HCT116 (cell line): ENCODE measurements around the gene TIMM21. TPM values are rescaled to one million over a fixed set of nuclear protein-coding genes. Genes with fewer than 3 reads are reported as not detected.

Experiments
- ATAC-seq: fragments of 200-7000 bp; cut with Tn5 transposase; 2 replicates; pipeline ENCODE4 v1.9.1; 2020; ENCODE audit warnings: mild to moderate bottlenecking, moderate library complexity
- BruUV-seq: library from RNA; stranded (reverse); fragments of 400-500 nt; replicated peaks from 2 replicates; lab custom pipeline; 2021; lab: Mats Ljungman, UMichigan
- CTCF ChIA-PET: fragments of 300-600 bp; sonication (Branson Sonifier 250); formaldehyde crosslinking; loops from one replicate; lab custom pipeline; 2021; ENCODE audit warnings: antibody characterized with exemption; lab: Charles Lee
- POLR2A ChIA-PET: fragments of 300-600, 350-600 bp; sonication (Branson Sonifier 250); formaldehyde crosslinking; loops from one replicate; lab custom pipeline; 2021; ENCODE audit warnings: antibody characterized with exemption; lab: Charles Lee
- RAD21 ChIA-PET, 2 experiments: fragments of 300-600 bp; sonication (Branson Sonifier 250); formaldehyde crosslinking; loops; one replicate each; lab custom pipeline; 2023; ENCODE audit warnings: low total read pairs in 2 of 2; ENCODE audit not compliant: uncharacterized antibody in 2 of 2, unreplicated experiment in 2 of 2, low non-redundant PET in 1 of 2; lab: Charles Lee
- DNase-seq: peaks from one replicate; pipeline ENCODE4 v3.0.0-alpha.2; 2010; ENCODE audit warnings: low read depth, low spot score
- H2AFZ ChIP-seq: fragments of 200-600 bp; shearing (Covaris generic), sonication (generic); 2 replicates; pipeline ENCODE4 v1.6.1; 2017; ENCODE audit warnings: low read depth, mixed run types, mixed read lengths, antibody characterized with exemption, low read length; ENCODE audit not compliant: poor library complexity, severe bottlenecking
- H3K27ac ChIP-seq: 2 replicates; pipeline ENCODE4 v1.5.1; 2012; ENCODE audit warnings: low read depth, low read length
- H3K27me3 ChIP-seq: fragments of 200-600 bp; sonication (generic); 2 replicates; pipeline ENCODE4 v1.6.1; 2016; ENCODE audit warnings: mixed run types, low read length, mixed read lengths; ENCODE audit not compliant: insufficient read depth
- H3K36me3 ChIP-seq, 2 experiments: fragments of 200-500 bp in 1 of 2; fragments of 200-600 bp in 1 of 2; sonication (Bioruptor generic) in 1 of 2; sonication (generic) in 1 of 2; 2 replicates each; pipeline versions ENCODE4 v1.5.1 to v1.6.1; 2014 to 2016; ENCODE audit warnings: low read length in 2 of 2, inconsistent platforms in 1 of 2, mixed read lengths in 1 of 2, mixed run types in 1 of 2; ENCODE audit not compliant: insufficient read depth in 2 of 2, control insufficient read depth in 1 of 2
- H3K4me1 ChIP-seq, 2 experiments: fragments of 200-600 bp in 1 of 2; sonication (generic) in 1 of 2; 2 replicates each; pipeline versions ENCODE4 v1.5.1 to v1.6.1; 2012 to 2017; ENCODE audit warnings: low read length in 2 of 2, inconsistent platforms in 1 of 2, mild to moderate bottlenecking in 1 of 2, mixed read lengths in 1 of 2, mixed run types in 1 of 2, moderate library complexity in 1 of 2; ENCODE audit not compliant: insufficient read depth in 2 of 2, control insufficient read depth in 1 of 2
- H3K4me2 ChIP-seq: fragments of 200-600 bp; sonication (generic); 2 replicates; pipeline ENCODE4 v1.6.1; 2017; ENCODE audit warnings: mixed run types, low read length, mixed read lengths
- H3K4me3 ChIP-seq, 2 experiments: fragments of 200-600 bp in 1 of 2; sonication (generic) in 1 of 2; replicated peaks in 1 of 2; 2 replicates each; pipeline ENCODE4 v1.5.1; 2011 to 2016; ENCODE audit warnings: low read length in 2 of 2, control low read depth in 1 of 2, low read depth in 1 of 2, mild to moderate bottlenecking in 1 of 2, mixed read lengths in 1 of 2, mixed run types in 1 of 2
- H3K79me2 ChIP-seq: fragments of 200-600 bp; sonication (generic); 2 replicates; pipeline ENCODE4 v1.6.1; 2017; ENCODE audit warnings: mild to moderate bottlenecking, mixed run types, low read length, moderate library complexity, mixed read lengths; ENCODE audit not compliant: insufficient read depth
- H3K9ac ChIP-seq: fragments of 200-600 bp; sonication (generic); 2 replicates; pipeline ENCODE4 v1.6.1; 2016; ENCODE audit warnings: low read length, mixed read lengths
- H3K9me2 ChIP-seq: fragments of 200-600 bp; sonication (generic), shearing (Covaris generic); 2 replicates; pipeline ENCODE4 v1.6.1; 2017; ENCODE audit warnings: mixed run types, mild to moderate bottlenecking, moderate library complexity; ENCODE audit not compliant: insufficient read depth
- H3K9me3 ChIP-seq, 2 experiments: fragments of 200-500 bp in 1 of 2; fragments of 200-600 bp in 1 of 2; sonication (Bioruptor generic) in 1 of 2; sonication (generic) in 1 of 2; 2 replicates each; pipeline ENCODE4 v1.6.1; 2014 to 2017; ENCODE audit warnings: low read length in 2 of 2, mixed read lengths in 2 of 2, inconsistent platforms in 1 of 2, low read depth in 1 of 2, mild to moderate bottlenecking in 1 of 2, mixed run types in 1 of 2, moderate library complexity in 1 of 2; ENCODE audit not compliant: control insufficient read depth in 1 of 2, insufficient read depth in 1 of 2
- H4K20me1 ChIP-seq: fragments of 200-600 bp; sonication (generic), shearing (Covaris generic); 2 replicates; pipeline ENCODE4 v1.6.1; 2017; ENCODE audit warnings: mixed run types, mild to moderate bottlenecking, moderate library complexity; ENCODE audit not compliant: insufficient read depth
- ATF3 ChIP-seq: IDR thresholded peaks from 2 replicates; pipeline ENCODE4 v1.6.1; 2012
- CBX3 ChIP-seq: IDR thresholded peaks from 2 replicates; pipeline ENCODE4 v1.6.1; 2012; ENCODE audit warnings: low read depth
- JUND ChIP-seq: IDR thresholded peaks from 2 replicates; pipeline ENCODE4 v1.6.1; 2012
- POLR2A ChIP-seq: IDR thresholded peaks from 2 replicates; pipeline ENCODE4 v1.7.0; 2011; ENCODE audit warnings: borderline replicate concordance; ENCODE audit not compliant: insufficient read depth, insufficient read length; ENCODE audit errors: extremely low read depth
- TCF7L2 ChIP-seq: IDR thresholded peaks from 2 replicates; pipeline ENCODE4 v1.7.0; 2011; ENCODE audit warnings: borderline replicate concordance, inconsistent platforms; ENCODE audit not compliant: insufficient read depth, insufficient read length; ENCODE audit errors: extremely low read depth
- ZFX ChIP-seq: fragments of 450-650 bp; IDR thresholded peaks from 2 replicates; pipeline ENCODE4 v1.6.1; 2017
- intact Hi-C: fragments of 100-400 bp; cut with micrococcal nuclease; formaldehyde crosslinking; loops from 2 replicates; pipeline ENCODE4 v1.10.0; 2022
- total RNA-seq: library from RNA; stranded (reverse); gene quantifications from one replicate; pipeline ENCODE4 v1.2.1, GENCODE V29; 2021; ENCODE audit not compliant: unreplicated experiment
- TF ChIP-seq, protein P1 (sequence below), 3 experiments: fragments of 200-600 bp in 1 of 3; sonication (generic) in 1 of 3; IDR thresholded peaks in 2 of 3; conservative IDR thresholded peaks in 1 of 3; 2 replicates each; pipeline ENCODE4 v1.5.1; 2012 to 2017; ENCODE audit warnings: low read depth in 2 of 3, low read length in 2 of 3, antibody characterized with exemption in 1 of 3, borderline replicate concordance in 1 of 3, control low read depth in 1 of 3, mild to moderate bottlenecking in 1 of 3, mixed read lengths in 1 of 3, mixed run types in 1 of 3, moderate library complexity in 1 of 3; ENCODE audit not compliant: insufficient read depth in 1 of 3

The TIMM21 gene
- total RNA-seq, 1 experiment from 2014 or later: 33.3 TPM

- CTCF ChIA-PET: no interaction called here
Observed at GRCh38 chr18:74147491-74147778, 888 bp upstream of the TIMM21 start.

More at GRCh38 chr18:74147491-74147778, 888 bp upstream of the TIMM21 start:
- Histone ChIP-seq H3K9me2 (no peaks in the 10 kb centered on the region), H3K9ac (peak overlapping the region; percentile 26; the same call in 1 of the 2 replicates), H3K9me3 (no peaks in the 10 kb centered on the region), H4K20me1 (no peaks in the 10 kb centered on the region), H3K27me3 (peaks cover 8% of the 10 kb centered on the region; the same call in 1 of the 2 replicates), H3K27ac (peak overlapping the region; percentile 86; the same call in 1 of the 2 replicates), H3K4me2 (peak overlapping the region; percentile 89), H3K79me2 (peaks cover 41% of the 10 kb centered on the region), H3K4me3 (peak overlapping the region; percentile 85 to 96), H3K36me3 (peaks cover 0 to 2% of the 10 kb centered on the region in 2 experiments; a peak in 2 of 4 replicates), H2AFZ (peak overlapping the region; percentile 47), H3K4me1 (peaks cover 6 to 23% of the 10 kb centered on the region in 2 experiments; a peak in 3 of 4 replicates)
- intact Hi-C loops: no loop called here
- no TSS peak for BruUV-seq
- no peak for DNase-seq
- ATAC-seq: no peak
- TF ChIP-seq TCF7L2 (no peak), CBX3 (no peak), ATF3 (no peak), POLR2A (no peak), JUND (no peak), ZFX (peak; percentile 36; the same call in 1 of the 2 replicates)
- TF ChIP-seq, protein P1, sequence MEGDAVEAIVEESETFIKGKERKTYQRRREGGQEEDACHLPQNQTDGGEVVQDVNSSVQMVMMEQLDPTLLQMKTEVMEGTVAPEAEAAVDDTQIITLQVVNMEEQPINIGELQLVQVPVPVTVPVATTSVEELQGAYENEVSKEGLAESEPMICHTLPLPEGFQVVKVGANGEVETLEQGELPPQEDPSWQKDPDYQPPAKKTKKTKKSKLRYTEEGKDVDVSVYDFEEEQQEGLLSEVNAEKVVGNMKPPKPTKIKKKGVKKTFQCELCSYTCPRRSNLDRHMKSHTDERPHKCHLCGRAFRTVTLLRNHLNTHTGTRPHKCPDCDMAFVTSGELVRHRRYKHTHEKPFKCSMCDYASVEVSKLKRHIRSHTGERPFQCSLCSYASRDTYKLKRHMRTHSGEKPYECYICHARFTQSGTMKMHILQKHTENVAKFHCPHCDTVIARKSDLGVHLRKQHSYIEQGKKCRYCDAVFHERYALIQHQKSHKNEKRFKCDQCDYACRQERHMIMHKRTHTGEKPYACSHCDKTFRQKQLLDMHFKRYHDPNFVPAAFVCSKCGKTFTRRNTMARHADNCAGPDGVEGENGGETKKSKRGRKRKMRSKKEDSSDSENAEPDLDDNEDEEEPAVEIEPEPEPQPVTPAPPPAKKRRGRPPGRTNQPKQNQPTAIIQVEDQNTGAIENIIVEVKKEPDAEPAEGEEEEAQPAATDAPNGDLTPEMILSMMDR (IDR thresholded peaks at IDR 0.05 in 2 of 3, conservative IDR thresholded peaks at IDR 0.05 in 1 of 3; ENCODE audit: borderline replicate concordance in 1 of 3, insufficient read depth in 1 of 3, low read depth in 2 of 3, low read length in 2 of 3): 0 out of 6 replicates have a peak, but pooled peaks of 1 of the 3 experiments have one; percentile 3
- ChIA-PET RAD21 (no interaction called here), POLR2A (no interaction called here)
